Skeletal muscle tissue (tissue), 4 donors: Measurements from ENCODE around the gene NCF2. TPM values are rescaled to one million over a fixed set of nuclear protein-coding genes. Genes with fewer than 3 reads are reported as not detected.

Experiments used
- H3K27ac ChIP-seq: one replicate; pipeline ENCODE4 v1.7.0; 2013; ENCODE audit warnings: mild to moderate bottlenecking, low read depth, low read length, inconsistent platforms
- H3K27me3 ChIP-seq, 3 donors: one replicate each; pipeline ENCODE4 v1.7.0; 2013; ENCODE audit warnings: low read length in 3 of 3; ENCODE audit not compliant: control insufficient read depth in 3 of 3, insufficient read depth in 3 of 3
- H3K36me3 ChIP-seq, 3 donors: one replicate each; pipeline ENCODE4 v1.7.0; 2013; ENCODE audit warnings: low read length in 3 of 3; ENCODE audit not compliant: control insufficient read depth in 3 of 3, insufficient read depth in 3 of 3
- H3K4me1 ChIP-seq, 3 donors: one replicate each; pipeline ENCODE4 v1.7.0; 2013; ENCODE audit warnings: low read length in 3 of 3, mild to moderate bottlenecking in 3 of 3; ENCODE audit not compliant: control insufficient read depth in 3 of 3, insufficient read depth in 3 of 3
- H3K4me3 ChIP-seq, 3 donors: one replicate each; pipeline ENCODE4 v1.7.0; 2013; ENCODE audit warnings: low read length in 3 of 3
- H3K9ac ChIP-seq, 3 donors: one replicate each; pipeline ENCODE4 v1.7.0; 2013; ENCODE audit warnings: low read length in 3 of 3, mild to moderate bottlenecking in 3 of 3, moderate library complexity in 2 of 3, low read depth in 1 of 3
- H3K9me3 ChIP-seq, 3 donors: one replicate each; pipeline ENCODE4 v1.7.0; 2013; ENCODE audit warnings: low read length in 3 of 3; ENCODE audit not compliant: control insufficient read depth in 3 of 3
- total RNA-seq: library from RNA; depleted of rRNA; stranded (reverse); fragments of >200 nt; gene quantifications from one replicate; pipeline ENCODE4 v1.2.3, GENCODE V29; 2014
- donor health status: Osteomylitis.

NCF2 gene
- total RNA-seq, 1 donor from 2014 or later, result 8.9 TPM

DNA sequence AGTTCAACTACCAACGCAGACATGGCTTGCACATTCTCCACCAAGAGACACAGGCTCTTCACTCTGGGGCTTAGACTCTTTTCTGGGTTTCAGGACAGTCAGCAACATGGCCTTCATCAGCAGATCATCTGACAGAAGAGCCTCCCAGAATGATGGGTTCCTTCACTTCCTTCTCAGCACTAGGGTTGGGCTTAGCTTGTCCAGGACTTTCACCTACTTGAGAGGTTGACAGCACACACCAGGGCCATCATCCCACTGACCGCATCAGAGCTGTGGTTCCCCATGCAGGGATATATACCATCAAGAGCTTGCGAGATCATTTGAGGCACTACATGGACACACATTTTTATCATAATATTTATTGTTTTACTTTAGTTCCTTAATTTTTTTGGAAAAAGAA, 10.4 kb upstream of the NCF2 start:
- no peak overlapping the region for H3K4me3 ChIP-seq
- H3K9me3 ChIP-seq, result no peaks in the 10 kb centered on the region
- H3K4me1 ChIP-seq, result no peaks in the 10 kb centered on the region
- H3K27me3 ChIP-seq, result no peaks in the 10 kb centered on the region
- H3K9ac ChIP-seq, result no peak overlapping the region
- H3K27ac ChIP-seq, result no peak overlapping the region
- no peaks in the 10 kb centered on the region for H3K36me3 ChIP-seq

GRCh38 chr1:183600136-183600535, 9.9 kb upstream of the NCF2 start:
- Histone ChIP-seq H3K36me3 (no peaks in the 10 kb centered on the region), H3K4me1 (no peaks in the 10 kb centered on the region), H3K9ac (no peak overlapping the region), H3K27me3 (no peaks in the 10 kb centered on the region), H3K4me3 (no peak overlapping the region), H3K9me3 (no peaks in the 10 kb centered on the region), H3K27ac (no peak overlapping the region)

DNA sequence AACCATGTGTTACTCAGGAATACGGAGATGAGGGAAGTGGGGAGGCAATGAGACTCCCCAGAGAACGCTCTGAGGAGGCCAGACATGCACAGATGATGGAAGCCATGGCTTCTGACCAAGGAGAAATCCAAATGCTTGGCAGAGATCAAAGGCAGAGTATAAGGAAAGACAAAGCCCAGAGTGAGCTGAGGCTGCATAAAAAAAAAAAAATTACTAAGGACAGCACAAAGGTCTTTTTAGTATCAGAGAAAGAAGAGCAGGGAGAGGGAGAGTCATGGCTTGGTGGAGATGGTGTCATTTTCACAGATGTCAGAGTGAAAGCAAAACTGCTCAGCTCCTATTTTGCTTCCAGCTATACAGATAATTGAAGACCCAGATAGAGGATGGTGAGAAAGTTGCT, 8.1 kb upstream of the NCF2 start:
- Histone ChIP-seq H3K4me3 (no peak overlapping the region), H3K9ac (no peak overlapping the region), H3K27me3 (no peaks in the 10 kb centered on the region), H3K4me1 (no peaks in the 10 kb centered on the region), H3K27ac (peak overlapping the region; percentile 47), H3K9me3 (no peaks in the 10 kb centered on the region), H3K36me3 (no peaks in the 10 kb centered on the region)

GRCh38 chr1:183597656-183598347, 7.5 kb upstream of the NCF2 start:
- no peak overlapping the region for H3K9ac ChIP-seq

GRCh38 chr1:183596500-183596899, 6.2 kb upstream of the NCF2 start:
- no peaks in the 10 kb centered on the region for H3K9me3 ChIP-seq
- no peaks in the 10 kb centered on the region for H3K27me3 ChIP-seq
- no peak overlapping the region for H3K9ac ChIP-seq
- no peak overlapping the region for H3K27ac ChIP-seq
- H3K4me1 ChIP-seq, result peaks cover 0 to 6% (median 0%) of the 10 kb centered on the region in 3 donors
- H3K4me3 ChIP-seq, result no peak overlapping the region
- no peaks in the 10 kb centered on the region for H3K36me3 ChIP-seq

More at GRCh38 chr1:183597656-183598347, 7.5 kb upstream of the NCF2 start:
- Histone ChIP-seq H3K4me3 (no peak overlapping the region), H3K36me3 (no peaks in the 10 kb centered on the region), H3K27me3 (no peaks in the 10 kb centered on the region), H3K4me1 (peaks cover 0 to 4% (median 0%) of the 10 kb centered on the region in 3 donors), H3K27ac (peak overlapping the region; percentile 47), H3K9me3 (no peaks in the 10 kb centered on the region)

GRCh38 chr1:183595537-183595936, 5.3 kb upstream of the NCF2 start:
- no peak overlapping the region for H3K4me3 ChIP-seq
- H3K36me3 ChIP-seq, result no peaks in the 10 kb centered on the region
- H3K27ac ChIP-seq, result no peak overlapping the region
- no peaks in the 10 kb centered on the region for H3K9me3 ChIP-seq
- H3K9ac ChIP-seq, result no peak overlapping the region
- H3K27me3 ChIP-seq, result no peaks in the 10 kb centered on the region
- peaks cover 0 to 6% (median 0%) of the 10 kb centered on the region in 3 donors for H3K4me1 ChIP-seq

DNA sequence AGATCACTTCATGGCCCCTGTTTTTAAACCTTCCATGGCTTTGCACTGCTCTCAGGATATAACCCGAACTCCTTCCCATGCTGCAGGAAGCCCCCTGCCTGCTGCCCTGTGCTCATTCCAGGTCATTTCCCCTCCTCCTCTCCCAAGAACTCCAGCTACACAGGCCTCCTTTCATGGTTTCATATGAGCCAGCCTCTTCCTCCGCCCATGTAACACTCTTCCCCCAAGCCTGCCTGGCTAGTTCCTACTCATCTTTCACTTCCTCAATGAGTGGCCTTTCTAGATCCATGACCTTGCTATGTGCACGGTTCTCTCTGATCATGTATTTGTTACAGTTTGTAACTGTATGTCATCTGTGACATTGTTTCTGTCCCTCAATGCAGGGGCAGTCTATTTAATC, 3.1 kb upstream of the NCF2 start:
- Histone ChIP-seq H3K9me3 (no peaks in the 10 kb centered on the region), H3K27me3 (no peaks in the 10 kb centered on the region), H3K4me3 (no peak overlapping the region), H3K27ac (peak overlapping the region; percentile 25), H3K4me1 (peaks cover 0 to 6% (median 0%) of the 10 kb centered on the region in 3 donors), H3K36me3 (no peaks in the 10 kb centered on the region), H3K9ac (no peak overlapping the region)

DNA sequence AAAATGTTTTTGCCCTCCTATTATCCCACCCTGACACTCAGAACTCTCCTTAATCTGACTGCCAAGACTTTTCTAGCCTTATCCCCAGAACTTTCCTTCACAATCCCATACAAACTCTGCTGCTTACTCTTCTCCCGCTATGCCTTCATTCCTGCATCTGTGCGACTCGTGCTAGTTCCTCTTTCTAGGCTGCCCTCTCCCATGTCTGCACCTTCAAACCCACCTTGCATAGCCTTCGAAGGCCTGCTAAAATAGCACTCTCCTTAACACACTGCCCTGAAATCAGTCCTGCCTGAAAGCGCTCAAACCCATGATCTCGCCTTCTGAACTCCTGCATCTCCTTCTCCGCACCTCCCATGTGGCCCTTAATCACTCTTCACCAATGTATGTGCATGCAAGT, 2.5 kb upstream of the NCF2 start:
- H3K27ac ChIP-seq, result peak overlapping the region; percentile 25
- no peaks in the 10 kb centered on the region for H3K27me3 ChIP-seq
- H3K4me3 ChIP-seq, result no peak overlapping the region
- H3K4me1 ChIP-seq, result peaks cover 0 to 6% (median 0%) of the 10 kb centered on the region in 3 donors
- H3K9ac ChIP-seq, result no peak overlapping the region
- H3K9me3 ChIP-seq, result no peaks in the 10 kb centered on the region
- H3K36me3 ChIP-seq, result no peaks in the 10 kb centered on the region

- Histone ChIP-seq H3K9ac (no peak overlapping the region), H3K4me3 (peak overlapping the region in 1 of 3 donors; percentile 44), H3K9me3 (no peaks in the 10 kb centered on the region), H3K27me3 (no peaks in the 10 kb centered on the region), H3K36me3 (no peaks in the 10 kb centered on the region), H3K4me1 (peaks cover 0 to 6% (median 0%) of the 10 kb centered on the region in 3 donors), H3K27ac (peak overlapping the region; percentile 54)
Measured at GRCh38 chr1:183589874-183590243, 400 bp downstream of the NCF2 start.

GRCh38 chr1:183589384-183589783, 875 bp downstream of the NCF2 start:
- H3K27me3 ChIP-seq, result no peaks in the 10 kb centered on the region
- H3K4me3 ChIP-seq, result peak overlapping the region in 1 of 3 donors; percentile 9
- no peak overlapping the region for H3K27ac ChIP-seq
- H3K9ac ChIP-seq, result no peak overlapping the region
- H3K4me1 ChIP-seq, result peaks cover 0 to 6% (median 0%) of the 10 kb centered on the region in 3 donors
- H3K36me3 ChIP-seq, result no peaks in the 10 kb centered on the region
- H3K9me3 ChIP-seq, result no peaks in the 10 kb centered on the region
